K562 (cell line): ENCODE measurements around the gene FOCAD. TPM values are rescaled to one million over a fixed set of nuclear protein-coding genes. Genes with fewer than 3 reads are reported as not detected.

Experiments used
- ATAC-seq: fragments of 200-7000 bp; cut with Tn5 transposase; 3 replicates; pipeline ENCODE4 v1.9.1; 2020; ENCODE audit warnings: moderate library complexity
- Bru-seq: library from RNA; stranded (reverse); fragments of 400-500 nt; gene quantifications from one replicate; lab custom pipeline; 2021; lab: Mats Ljungman, UMichigan
- BruChase-seq, 2 experiments: library from RNA; stranded (reverse); fragments of 400-500 nt; gene quantifications; one replicate each; lab custom pipeline; 2021; lab: Mats Ljungman, UMichigan
- BruUV-seq: library from RNA; stranded (reverse); fragments of 400-500 nt; replicated peaks from 2 replicates; lab custom pipeline; 2021; lab: Mats Ljungman, UMichigan
- CTCF ChIA-PET: fragments of 300-600 bp; formaldehyde crosslinking; extraction: SDS; loops from one replicate; lab custom pipeline; 2021; ENCODE audit warnings: low intra/inter-chr PET ratio; lab: Yijun Ruan, JAX
- POLR2A ChIA-PET: fragments of 300-600, 350-650 bp; sonication (Branson Sonifier 250); formaldehyde crosslinking; extraction: SDS; loops from one replicate; lab custom pipeline; 2021; ENCODE audit warnings: antibody characterized with exemption, inconsistent platforms; lab: Yijun Ruan, JAX
- DNase-seq, 4 experiments: peaks; one replicate each; pipeline versions ENCODE4 v3.0.0 to v3.0.0-alpha.2; 2011 to 2018; ENCODE audit warnings: low spot score in 3 of 4, mixed read lengths in 3 of 4; ENCODE audit errors: extremely low read depth in 1 of 4
- FAIRE-seq: peaks from 2 replicates; lab custom pipeline; 2011; peaks lifted over from hg19 to GRCh38; lab: Jason Lieb, UNC
- H2AFZ ChIP-seq: 2 replicates; pipeline ENCODE4 v1.6.0; 2011; ENCODE audit warnings: low read depth, low read length, control low read depth, inconsistent platforms
- H3K27ac ChIP-seq: fragments of 200-600 bp; 3 replicates; pipeline ENCODE4 v1.8.0; 2011; ENCODE audit warnings: low read depth, mild to moderate bottlenecking, control low read depth, inconsistent platforms, low read length, moderate library complexity, mixed read lengths; ENCODE audit errors: extremely low read depth
- H3K27me3 ChIP-seq, 2 experiments: fragments of 300-600 bp in 1 of 2; 2 replicates in 1 of 2; 3 replicates in 1 of 2; pipeline versions ENCODE4 v1.6.0 to v1.8.0; 2011; ENCODE audit warnings: inconsistent platforms in 2 of 2, low read length in 2 of 2, mild to moderate bottlenecking in 1 of 2, mixed read lengths in 1 of 2, moderate library complexity in 1 of 2; ENCODE audit not compliant: control insufficient read depth in 2 of 2, insufficient read depth in 2 of 2
- H3K36me3 ChIP-seq: fragments of 300-600 bp; 3 replicates; pipeline ENCODE4 v1.8.0; 2011; ENCODE audit warnings: mild to moderate bottlenecking, low read length, inconsistent platforms; ENCODE audit not compliant: control insufficient read depth, insufficient read depth
- H3K4me1 ChIP-seq, 2 experiments: fragments of 200-600 bp in 1 of 2; replicated peaks in 1 of 2; 2 replicates in 1 of 2; 3 replicates in 1 of 2; pipeline versions ENCODE4 v1.5.1 to v1.8.0; 2011; ENCODE audit warnings: inconsistent platforms in 2 of 2, low read length in 2 of 2, mild to moderate bottlenecking in 1 of 2, mixed read lengths in 1 of 2, moderate library complexity in 1 of 2; ENCODE audit not compliant: control insufficient read depth in 2 of 2, insufficient read depth in 2 of 2
- H3K4me2 ChIP-seq: 2 replicates; pipeline ENCODE4 v1.6.1; 2011; ENCODE audit warnings: low read length, control low read depth, inconsistent platforms, mixed read lengths; ENCODE audit not compliant: insufficient read depth
- H3K4me3 ChIP-seq: fragments of 200-600 bp; sonication (generic), shearing (Covaris generic); 2 replicates; pipeline ENCODE4 v1.5.1; 2016; ENCODE audit warnings: control low read depth, inconsistent platforms
- H3K79me2 ChIP-seq: fragments of 200-600 bp; 3 replicates; pipeline ENCODE4 v1.8.0; 2011; ENCODE audit warnings: low read length, inconsistent platforms; ENCODE audit not compliant: control insufficient read depth, insufficient read depth
- H3K9ac ChIP-seq, 2 experiments: 2 replicates each; pipeline versions ENCODE4 v1.6.0 to v1.6.1; 2011; ENCODE audit warnings: low read depth in 2 of 2, low read length in 2 of 2, control low read depth in 1 of 2, inconsistent platforms in 1 of 2, mild to moderate bottlenecking in 1 of 2, mixed read lengths in 1 of 2; ENCODE audit not compliant: insufficient read depth in 1 of 2
- H3K9me1 ChIP-seq: one replicate; pipeline ENCODE4 v1.6.0; 2011; ENCODE audit warnings: inconsistent platforms, mild to moderate bottlenecking, low read length, moderate library complexity; ENCODE audit not compliant: control insufficient read depth, insufficient read depth
- H3K9me3 ChIP-seq: replicated peaks from 2 replicates; pipeline ENCODE4 v1.5.1; 2011; ENCODE audit warnings: low read depth, low read length, inconsistent platforms; ENCODE audit not compliant: control insufficient read depth, insufficient read depth
- H4K20me1 ChIP-seq: replicated peaks from 2 replicates; pipeline ENCODE4 v1.6.1; 2011; ENCODE audit warnings: low read length, inconsistent platforms, mixed read lengths; ENCODE audit not compliant: control insufficient read depth, insufficient read depth
- DMBX1 ChIP-seq: fragments of 250-450 bp; sonication (Bioruptor Pico); IDR thresholded peaks from 2 replicates; pipeline ENCODE4 v1.8.0; 2022; ENCODE audit warnings: inconsistent platforms, mild to moderate bottlenecking, moderate library complexity, borderline replicate concordance
- ESRRA ChIP-seq: fragments of 450-650 bp; IDR thresholded peaks from 2 replicates; pipeline ENCODE4 v1.6.1; 2014; ENCODE audit warnings: low read depth, mild to moderate bottlenecking, moderate library complexity, borderline replicate concordance
- GMEB1 ChIP-seq: fragments of 250-450 bp; sonication (Bioruptor Pico); IDR thresholded peaks from 2 replicates; pipeline ENCODE4 v1.4.0; 2020; ENCODE audit warnings: mild to moderate bottlenecking
- HNRNPL ChIP-seq: fragments of 200-400 bp; formaldehyde crosslinking; IDR thresholded peaks from 2 replicates; pipeline ENCODE4 v1.6.1; 2017; ENCODE audit warnings: low read depth, mild to moderate bottlenecking, low read length
- JUND ChIP-seq, 2 experiments: IDR thresholded peaks; 2 replicates in 1 of 2; 3 replicates in 1 of 2; pipeline ENCODE4 v1.6.1; 2011; ENCODE audit warnings: borderline replicate concordance in 2 of 2, low read depth in 2 of 2, low read length in 2 of 2, improper control_type of control experiment in 1 of 2, missing biosample characterization in 1 of 2, missing genetic modification characterization in 1 of 2, missing genetic modification reagents in 1 of 2
- PCBP1 ChIP-seq: fragments of 200-400 bp; formaldehyde crosslinking; IDR thresholded peaks from 2 replicates; pipeline ENCODE4 v1.6.1; 2018; ENCODE audit warnings: mild to moderate bottlenecking, low read depth, low read length; ENCODE audit not compliant: poor library complexity, severe bottlenecking
- PTRF ChIP-seq: fragments of 450-650 bp; IDR thresholded peaks from 2 replicates; pipeline ENCODE4 v1.6.1; 2016; ENCODE audit warnings: mild to moderate bottlenecking, missing genetic modification characterization, missing compliant biosample characterization
- RBBP5 ChIP-seq: fragments of 200-600 bp; sonication (generic); IDR thresholded peaks from 2 replicates; pipeline ENCODE4 v1.6.1; 2012; ENCODE audit warnings: borderline replicate concordance, mild to moderate bottlenecking, low read length, control low read depth, inconsistent platforms; ENCODE audit not compliant: insufficient read depth, poor library complexity, severe bottlenecking
- RBFOX2 ChIP-seq: fragments of 200-400 bp; formaldehyde crosslinking; IDR thresholded peaks from 2 replicates; pipeline ENCODE4 v1.6.1; 2017; ENCODE audit warnings: low read depth, mild to moderate bottlenecking, low read length, moderate library complexity
- WGBS: fragments of 100-300 bp; shearing (Covaris generic); methylation state at CpG from one replicate; pipeline ENCODE4 v1.1.6; 2016; ENCODE audit warnings: low coverage, mixed read lengths; ENCODE audit not compliant: insufficient coverage; ENCODE audit errors: missing lambda C conversion rate; 5-methylcytosine and 5-hydroxymethylcytosine counted together
- in situ Hi-C: fragments of 300-500 bp; cut with MboI; formaldehyde crosslinking; loops from 4 replicates; pipeline ENCODE4 v1.15.0; 2018; ENCODE audit warnings: inconsistent platforms, mixed read lengths
- intact Hi-C: fragments of 100-400 bp; cut with micrococcal nuclease; formaldehyde crosslinking; loops from 2 replicates; pipeline ENCODE4 v1.14.2; 2022
- long read RNA-seq, 3 experiments: library from polyadenylated mRNA in 2 of 3; library from RNA in 1 of 3; unstranded in 2 of 3; stranded (forward) in 1 of 3; transcript quantifications; one replicate each; pipeline ENCODE4 v2.0.0, GENCODE V29; 2019 to 2022
- polyA minus RNA-seq, 3 experiments: library from RNA; depleted of rRNA, polyadenylated mRNA; stranded (reverse); fragments of >200 nt; gene quantifications; 2 replicates each; pipeline ENCODE4 v1.2.3, GENCODE V29; 2011
- polyA plus RNA-seq, 8 experiments: library from polyadenylated mRNA; depleted of rRNA in 4 of 8; stranded (reverse) in 5 of 8; unstranded in 3 of 8; fragments of >200 nt; fragmentation: Nextera tagmentation in 2 of 8; fragmentation: Illumina TruSeq in 1 of 8; extraction: Ambion mirVana in 2 of 8; extraction: Trizol in 1 of 8; gene quantifications; 2 replicates each; pipeline versions ENCODE4 v1.2.1 to v1.2.3, GENCODE V29; 2011 to 2014; ENCODE audit warnings: inconsistent platforms in 1 of 8, missing spikeins in 1 of 8
- total RNA-seq, 7 experiments: library from RNA; depleted of rRNA in 6 of 7; stranded (reverse); fragments of >200 nt in 6 of 7; fragmentation: Illumina TruSeq in 2 of 7; extraction: Trizol in 2 of 7; gene quantifications; 2 replicates each; pipeline versions ENCODE4 v1.2.1 to v1.2.3, GENCODE V29; 2011 to 2021; ENCODE audit warnings: low replicate concordance in 1 of 7
- TF ChIP-seq, protein P1 (sequence below), 2 experiments: fragments of 450-650 bp in 1 of 2; sonication (generic) in 1 of 2; formaldehyde crosslinking in 1 of 2; IDR thresholded peaks in 1 of 2; conservative IDR thresholded peaks in 1 of 2; 2 replicates each; pipeline versions ENCODE4 v1.6.1 to v1.8.1; 2016 to 2023; ENCODE audit warnings: mild to moderate bottlenecking in 2 of 2, moderate library complexity in 2 of 2, inconsistent platforms in 1 of 2, missing genetic modification reagents in 1 of 2

Gene FOCAD
- total RNA-seq (2011; cell fraction: chromatin; rRNA removed; ENCODE audit: low replicate concordance), result 11.6 and 19.4 TPM in 2 replicates
- 3.4 and 3.8 TPM in 2 replicates for total RNA-seq (2011; cell fraction: nucleolus; rRNA removed)
- total RNA-seq (2011; cell fraction: nucleoplasm; rRNA removed), result 5.0 and 9.6 TPM in 2 replicates
- total RNA-seq (2014; rRNA removed), result 0.20 and 1.6 TPM in 2 replicates
- total RNA-seq (2014; rRNA removed; fragmentation: Illumina TruSeq; extraction: Trizol), result 1.1 and 1.4 TPM in 2 replicates
- total RNA-seq (2015; rRNA removed; fragmentation: Illumina TruSeq; extraction: Trizol), result 0.98 and 1.0 TPM in 2 replicates
- total RNA-seq (2021), result 1.5 and 2.1 TPM in 2 replicates
- 1.9 TPM in 2 replicates for polyA plus RNA-seq (2011; rRNA removed)
- 0.04 TPM in 2 replicates for polyA plus RNA-seq (2011; cell fraction: cytosol; rRNA removed)
- 1.2 and 2.0 TPM in 2 replicates for polyA plus RNA-seq (2011; cell fraction: nucleus; rRNA removed)
- 1.00 and 3.0 TPM in 2 replicates for polyA plus RNA-seq (2012)
- polyA plus RNA-seq (2014; fragmentation: Illumina TruSeq; extraction: Trizol), result 0.13 and 0.75 TPM in 2 replicates
- 1 to 10 TPM; 2.1 to 2.4 TPM for polyA plus RNA-seq (2014; fragmentation: Nextera tagmentation; extraction: Ambion mirVana)
- polyA plus RNA-seq (2014; rRNA removed), result 0.24 and 0.57 TPM in 2 replicates
- 3.8 and 4.3 TPM in 2 replicates for polyA minus RNA-seq (2011; rRNA and poly(A)+ RNA removed)
- polyA minus RNA-seq (2011; cell fraction: cytosol; rRNA and poly(A)+ RNA removed), result 0.19 and 1.5 TPM in 2 replicates
- 5.5 and 11.8 TPM in 2 replicates for polyA minus RNA-seq (2011; cell fraction: nucleus; rRNA and poly(A)+ RNA removed)
- Bru-seq, nascent RNA, result percentile 46 among the genes with signal in this experiment
- percentile 48 among the genes with signal in this experiment for BruChase-seq, experiment 1, labeled RNA remaining after a 2-hour chase
- BruChase-seq, experiment 2, labeled RNA remaining after a 6-hour chase, result percentile 53 among the genes with signal in this experiment
- long read RNA-seq, experiment 1, partial matches to known transcripts, result 2 of 8 reads
- long read RNA-seq, experiment 1, other reads (novel, unspliced or antisense), result 6 of 8 reads
- long read RNA-seq, experiment 2, partial matches to known transcripts, result 0 of 1 reads
- long read RNA-seq, experiment 2, other reads (novel, unspliced or antisense), result 1 of 1 reads
- long read RNA-seq, experiment 3, partial matches to known transcripts, result 0 of 2 reads
- long read RNA-seq, experiment 3, other reads (novel, unspliced or antisense), result 2 of 2 reads

GRCh38 chr9:20684035-20684874 lies at the start of gene FOCAD:
Gene FOCAD (plus strand): TSS chr9:20684259. CDS start chr9:20715354, 31,095 bp downstream.
- peak within 1 kb of the TSS; percentile 87 for H2AFZ ChIP-seq
- H3K27me3 ChIP-seq, result no peaks in the 10 kb centered on the region
- H3K9me3 ChIP-seq, result no peaks in the 10 kb centered on the region
- H4K20me1 ChIP-seq, result no peaks in the 10 kb centered on the region
- intact Hi-C loops (no loop called here), in situ Hi-C loops (no loop called here)
- FAIRE-seq, result peak; percentile 69
- under 1% methylated on average over 27 of the region's 78 CpGs for WGBS
- H3K9me1 ChIP-seq, result no peaks in the 10 kb centered on the region
- peaks cover 26% of the 10 kb centered on the region for H3K79me2 ChIP-seq
- H3K36me3 ChIP-seq, result no peaks in the 10 kb centered on the region
- CTCF ChIA-PET, result no interaction called here
- H3K4me1 ChIP-seq, result peaks cover 0 to 8% of the 10 kb centered on the region in 2 experiments; a peak in 2 of 5 replicates
- ATAC-seq, result peak; percentile 99
- no TSS peak for BruUV-seq
- POLR2A ChIA-PET, result interaction anchor here (0.6 to 1.5 kb wide), 12 partner anchors 8 to 745 kb away, joined by 3 to 12 read pairs (median 4); no protein-coding TSS in a partner anchor
- H3K27ac ChIP-seq, result peak within 1 kb of the TSS; percentile 90
- DNase-seq, result peak; percentile 88 to 94 (median 90)
- H3K9ac ChIP-seq, result peak within 1 kb of the TSS; percentile 83 to 96
- H3K4me3 ChIP-seq, result peak within 1 kb of the TSS; percentile 78
- H3K4me2 ChIP-seq, result peak within 1 kb of the TSS; percentile 92
- TF ChIP-seq HNRNPL, result peak; percentile 66; the same call in 1 of the 2 replicates
- peak; percentile 47; the same call in 1 of the 2 replicates for TF ChIP-seq ESRRA
- TF ChIP-seq DMBX1 (CRISPR knock-in tag), result no peak
- TF ChIP-seq PTRF, result no peak
- TF ChIP-seq GMEB1, result peak; percentile 47; the same call in 1 of the 2 replicates
- TF ChIP-seq PCBP1, result peak; percentile 56
- TF ChIP-seq RBFOX2, result peak; percentile 97
- TF ChIP-seq RBBP5, result peak; percentile 72
- TF ChIP-seq, protein P1, sequence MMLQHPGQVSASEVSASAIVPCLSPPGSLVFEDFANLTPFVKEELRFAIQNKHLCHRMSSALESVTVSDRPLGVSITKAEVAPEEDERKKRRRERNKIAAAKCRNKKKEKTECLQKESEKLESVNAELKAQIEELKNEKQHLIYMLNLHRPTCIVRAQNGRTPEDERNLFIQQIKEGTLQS (IDR thresholded peaks at IDR 0.05), result peak; percentile 66
- TF ChIP-seq, protein P1 (CRISPR knock-in tag; conservative IDR thresholded peaks at IDR 0.05), result no peak
- TF ChIP-seq JUND (IDR thresholded peaks at IDR 0.05; ENCODE audit: borderline replicate concordance, low read depth, low read length), result peak; percentile 80
- peak; percentile 53; the same call in 1 of the 3 replicates for TF ChIP-seq JUND (tag; IDR thresholded peaks at IDR 0.05; ENCODE audit: borderline replicate concordance, low read depth, low read length)
